ENCODE data around the gene GIPC2.

GRCh38 chr1:78044796-78045562 is 787 bp upstream of the GIPC2 start:
- TF ChIP-seq CTCF (IDR thresholded peaks at IDR 0.05), result no peak
- no peak for TF ChIP-seq POLR2A (IDR thresholded peaks at IDR 0.05)

Data from adrenal gland (tissue), 5 donors.